NCI-H1417 (cell line): ENCODE results near the gene EME1.

Source experiments
- DNase-seq, 3 experiments: peaks; one replicate each; lab custom pipeline; 2025; lab: John Stamatoyannopoulos, UW

The EME1 gene

GRCh38 chr17:50347894-50348291 lies 25.1 kb upstream of the EME1 start:
- no peak for DNase-seq

- DNase-seq = no peak
Measured at GRCh38 chr17:50348522-50349242, 24.3 kb upstream of the EME1 start.

GRCh38 chr17:50349243-50349600 lies 23.8 kb upstream of the EME1 start:
- no peak for DNase-seq

DNA sequence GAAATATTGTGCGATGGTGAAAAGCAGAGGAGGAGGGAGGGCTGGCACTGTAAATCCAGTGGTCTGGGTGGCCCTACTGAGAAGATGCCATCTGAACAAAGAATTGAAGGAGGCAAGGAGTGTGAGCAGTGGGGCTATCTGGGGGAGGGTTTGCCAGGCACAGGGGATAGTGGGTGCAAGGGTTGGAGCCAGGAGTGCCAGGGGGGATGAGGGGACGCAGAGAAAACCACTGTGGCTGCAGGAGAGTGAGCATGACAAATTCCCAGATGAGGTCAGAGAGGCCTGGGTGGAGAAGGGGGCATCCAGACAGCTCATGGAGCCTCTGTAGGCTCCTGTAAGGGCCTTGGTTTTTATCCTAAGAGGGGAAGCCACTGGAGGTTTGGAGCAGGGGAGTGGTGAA lies 22.3 kb upstream of the EME1 start:
- no peak for DNase-seq

- no peak for DNase-seq
Measured at GRCh38 chr17:50352072-50352692, 20.8 kb upstream of the EME1 start.

DNA sequence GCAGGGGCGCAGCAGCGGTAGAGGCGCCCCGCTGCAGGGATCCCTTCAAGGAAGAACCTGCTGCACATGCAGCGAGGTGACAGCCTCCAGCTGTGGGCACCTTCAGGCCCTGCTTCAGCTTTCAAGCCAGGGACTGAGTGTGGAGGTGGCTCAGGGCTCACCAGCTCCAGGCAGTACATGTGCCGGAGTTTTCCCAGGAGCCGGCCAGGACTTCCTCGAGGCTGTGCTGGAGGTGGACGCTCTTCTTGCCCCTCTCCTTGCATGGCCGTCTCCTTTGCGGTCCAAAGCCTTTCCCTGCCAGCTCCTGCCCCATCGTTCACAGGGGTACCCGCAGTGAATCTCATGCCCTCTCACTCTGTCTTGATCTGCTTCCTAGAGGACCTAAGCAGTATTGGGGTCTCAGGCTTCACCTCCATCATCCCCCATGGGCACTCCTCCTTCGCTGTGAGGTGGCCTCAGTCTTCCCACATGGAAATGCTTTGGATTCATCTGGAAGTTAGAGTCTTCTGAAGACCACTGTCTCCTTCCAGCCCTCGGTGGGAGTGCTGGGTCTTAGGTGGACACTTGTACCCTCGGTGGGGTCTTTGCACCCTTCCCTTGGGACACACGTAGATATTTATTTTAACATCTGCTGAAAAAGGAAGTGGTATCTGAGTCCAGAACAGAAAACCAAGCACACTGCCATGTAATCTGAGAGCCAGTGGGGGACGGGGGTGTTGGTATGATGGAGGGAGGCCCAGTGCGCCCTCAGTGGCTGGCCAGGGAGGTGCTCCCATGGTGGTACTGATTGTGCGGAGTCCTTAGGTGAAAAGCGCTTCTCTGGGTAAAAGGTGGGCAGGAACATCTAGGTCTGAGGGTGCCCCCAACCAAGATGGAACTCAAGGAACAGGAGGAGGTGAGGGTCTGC lies 20.1 kb upstream of the EME1 start:
- no peak for DNase-seq

- DNase-seq = no peak
Measured at GRCh38 chr17:50353600-50354195, 19.3 kb upstream of the EME1 start.

DNA sequence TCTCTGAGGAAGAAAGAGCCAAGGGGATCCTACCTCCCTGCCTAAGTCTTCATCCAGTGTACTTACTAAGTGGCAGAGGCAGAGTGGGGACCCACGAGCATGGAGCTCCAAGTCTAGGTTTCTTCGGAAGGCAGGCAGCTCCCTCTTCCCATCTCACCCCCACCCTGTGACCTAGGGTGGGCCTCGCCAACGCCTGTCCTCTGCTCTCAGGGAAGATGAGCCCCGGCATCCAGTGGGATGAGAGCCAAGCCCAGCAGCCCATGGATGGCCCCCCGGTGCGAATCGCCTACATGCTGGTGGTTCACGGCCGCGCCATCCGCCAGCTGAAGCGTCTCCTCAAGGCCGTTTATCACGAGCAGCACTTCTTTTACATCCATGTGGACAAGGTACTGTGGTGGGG lies 18.8 kb upstream of the EME1 start:
- no peak for DNase-seq

- DNase-seq = no peak
Measured at GRCh38 chr17:50354776-50355175, 18.3 kb upstream of the EME1 start.

DNA sequence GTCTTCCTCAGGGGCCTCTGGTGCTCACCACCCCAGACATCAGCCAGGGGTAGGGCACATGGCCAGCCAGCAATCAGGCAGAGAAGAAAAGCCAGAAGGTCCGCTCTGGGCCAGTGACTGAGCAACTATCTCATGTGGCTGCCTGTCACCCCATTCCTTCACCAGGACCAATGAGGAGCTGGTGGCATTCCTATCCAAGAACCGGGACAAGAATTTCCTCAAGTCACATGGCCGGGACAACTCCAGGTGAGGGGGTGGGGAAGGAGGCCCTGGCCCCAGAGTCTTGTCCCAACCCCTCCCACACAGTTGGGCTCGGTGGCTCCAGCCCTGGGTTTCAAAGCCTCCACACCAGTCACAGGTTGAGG lies 17.7 kb upstream of the EME1 start:
- no peak for DNase-seq

GRCh38 chr17:50355701-50356341 lies 17.2 kb upstream of the EME1 start:
- DNase-seq = no peak

DNA sequence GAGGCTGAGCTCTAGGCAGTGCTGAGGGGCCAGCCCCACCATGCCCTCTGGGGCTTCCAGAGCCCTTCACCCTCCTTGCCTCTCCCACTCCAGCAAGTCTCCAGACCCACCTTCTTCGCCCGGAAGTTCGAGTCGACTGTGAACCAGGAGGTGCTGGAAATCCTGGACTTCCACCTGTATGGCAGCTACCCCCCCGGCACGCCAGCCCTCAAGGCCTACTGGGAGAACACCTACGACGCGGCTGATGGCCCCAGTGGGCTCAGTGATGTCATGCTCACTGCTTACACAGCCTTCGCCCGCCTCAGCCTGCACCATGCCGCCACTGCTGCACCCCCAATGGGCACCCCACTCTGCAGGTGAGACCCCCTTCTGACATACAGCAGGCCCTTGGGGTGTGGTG lies 16.6 kb upstream of the EME1 start:
- no peak for DNase-seq

DNA sequence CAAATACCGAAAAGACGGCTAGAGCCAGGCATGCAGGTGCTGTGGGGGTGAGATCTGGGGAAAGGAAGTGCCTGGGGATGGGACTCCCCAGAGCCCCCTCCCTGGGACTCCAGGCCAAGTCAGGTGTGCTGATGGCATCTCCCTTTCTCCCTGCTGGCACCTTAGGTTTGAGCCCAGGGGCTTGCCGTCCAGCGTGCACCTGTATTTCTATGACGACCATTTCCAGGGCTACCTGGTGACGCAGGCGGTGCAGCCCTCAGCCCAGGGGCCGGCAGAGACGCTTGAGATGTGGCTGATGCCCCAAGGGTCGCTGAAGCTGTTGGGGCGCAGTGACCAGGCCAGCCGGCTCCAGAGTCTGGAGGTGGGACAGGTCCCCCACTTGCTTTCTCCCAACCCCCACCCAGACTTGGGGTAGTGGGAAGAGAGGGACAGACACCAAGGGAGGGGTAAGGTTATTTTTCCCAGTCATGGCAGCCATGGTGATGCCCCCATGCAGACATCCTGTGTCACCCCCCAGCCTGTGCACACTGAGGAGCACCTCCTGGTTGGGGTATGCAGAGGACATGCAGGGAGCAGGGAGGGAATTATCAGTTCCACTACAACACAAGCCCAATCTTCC lies 16.0 kb upstream of the EME1 start:
- no peak for DNase-seq

- no peak for DNase-seq
Measured at GRCh38 chr17:50358177-50358576, 14.9 kb upstream of the EME1 start.

DNA sequence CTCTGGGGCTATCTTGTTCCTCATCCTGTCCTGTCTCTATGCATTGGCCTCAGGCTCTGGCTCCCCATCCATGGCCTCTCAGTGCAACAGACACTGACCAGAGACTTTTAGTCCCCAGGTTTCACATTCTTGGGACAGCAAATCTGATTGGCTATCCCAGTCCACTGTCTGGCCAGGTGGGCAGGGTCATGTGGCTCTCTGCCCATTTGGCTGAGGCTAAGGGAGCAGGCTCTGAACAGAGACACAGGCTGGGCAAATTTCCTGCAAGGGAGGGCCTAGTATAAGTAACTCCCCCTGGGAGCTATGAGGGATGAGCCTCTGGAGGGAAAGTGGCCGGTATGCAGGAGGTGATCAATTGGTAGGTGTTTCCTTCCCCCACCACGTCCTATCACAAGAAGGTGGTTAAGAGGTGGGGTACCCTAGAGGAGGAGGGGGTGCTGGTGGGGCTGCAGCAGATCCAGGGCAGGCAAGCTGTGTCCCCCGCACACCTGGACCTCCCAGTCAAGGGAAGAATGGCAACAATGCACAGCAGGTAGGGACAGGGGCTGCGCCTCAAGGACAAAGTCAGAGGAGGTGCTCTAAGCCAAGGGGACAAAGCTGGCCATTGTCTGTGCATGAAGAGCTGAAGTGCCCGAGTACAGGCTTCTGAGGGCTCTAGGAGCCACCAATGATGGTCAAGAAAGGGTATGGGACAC lies 13.9 kb upstream of the EME1 start:
- no peak for DNase-seq

- no peak for DNase-seq
Measured at GRCh38 chr17:50359998-50360461, 13.0 kb upstream of the EME1 start.

GRCh38 chr17:50360486-50361115 lies 12.4 kb upstream of the EME1 start:
- no peak for DNase-seq

GRCh38 chr17:50361561-50362480 lies 11.2 kb upstream of the EME1 start:
- DNase-seq = peak; percentile 15 to 50 (median 20)

- DNase-seq = no peak
Measured at GRCh38 chr17:50362661-50363060, 10.4 kb upstream of the EME1 start.
